Mesenchymal stem cell (in vitro differentiated cells and primary cell): ENCODE measurements around the gene LRP1B.

ENCODE experiments used
- DNase-seq: peaks from one replicate; pipeline ENCODE4 v3.0.0-alpha.2; 2013
- H2AFZ ChIP-seq: one replicate; pipeline ENCODE4 v1.6.1; 2013; ENCODE audit warnings: low read depth, mild to moderate bottlenecking, control low read depth, inconsistent platforms, low read length, moderate library complexity
- H2AK5ac ChIP-seq: 2 replicates; pipeline ENCODE4 v1.6.1; 2013; ENCODE audit warnings: low read length, moderate library complexity, mild to moderate bottlenecking, inconsistent platforms; ENCODE audit not compliant: severe bottlenecking
- H2BK120ac ChIP-seq: one replicate; pipeline ENCODE4 v1.6.1; 2013; ENCODE audit warnings: low read depth, mild to moderate bottlenecking, inconsistent platforms, low read length, moderate library complexity
- H2BK12ac ChIP-seq, 2 experiments: one replicate each; pipeline ENCODE4 v1.6.1; 2013; ENCODE audit warnings: inconsistent platforms in 2 of 2, low read length in 2 of 2, mild to moderate bottlenecking in 2 of 2, moderate library complexity in 2 of 2, control low read depth in 1 of 2
- H2BK15ac ChIP-seq: one replicate; pipeline ENCODE4 v1.6.1; 2013; ENCODE audit warnings: mild to moderate bottlenecking, low read depth, inconsistent platforms; ENCODE audit not compliant: poor library complexity, severe bottlenecking
- H2BK5ac ChIP-seq: 2 replicates; pipeline ENCODE4 v1.6.1; 2013; ENCODE audit warnings: low read depth, mild to moderate bottlenecking, low read length, control low read depth, inconsistent platforms; ENCODE audit not compliant: poor library complexity, severe bottlenecking
- H3K14ac ChIP-seq, 2 experiments: one replicate each; pipeline ENCODE4 v1.6.1; 2013; ENCODE audit warnings: inconsistent platforms in 2 of 2, low read length in 2 of 2, control low read depth in 1 of 2, mild to moderate bottlenecking in 1 of 2, moderate library complexity in 1 of 2
- H3K18ac ChIP-seq, 2 experiments: one replicate each; pipeline ENCODE4 v1.6.1; 2013; ENCODE audit warnings: inconsistent platforms in 2 of 2, low read length in 2 of 2, control low read depth in 1 of 2, low read depth in 1 of 2, mild to moderate bottlenecking in 1 of 2
- H3K23ac ChIP-seq, 2 experiments: one replicate each; pipeline ENCODE4 v1.6.1; 2013; ENCODE audit warnings: inconsistent platforms in 2 of 2, low read length in 2 of 2, mild to moderate bottlenecking in 2 of 2, moderate library complexity in 2 of 2, control low read depth in 1 of 2
- H3K27ac ChIP-seq: 2 replicates; pipeline ENCODE4 v1.5.1; 2013; ENCODE audit warnings: mild to moderate bottlenecking, moderate library complexity, low read length, control low read depth, inconsistent platforms; ENCODE audit not compliant: poor library complexity, severe bottlenecking
- H3K27me3 ChIP-seq, 2 experiments: 2 replicates each; pipeline versions ENCODE4 v1.6.1 to v1.7.0; 2013; ENCODE audit warnings: low read length in 2 of 2, mild to moderate bottlenecking in 2 of 2, moderate library complexity in 2 of 2, control low read depth in 1 of 2, inconsistent platforms in 1 of 2; ENCODE audit not compliant: control insufficient read depth in 1 of 2, insufficient read depth in 1 of 2
- H3K36me3 ChIP-seq, 2 experiments: 2 replicates each; pipeline versions ENCODE4 v1.6.1 to v1.7.0; 2013; ENCODE audit warnings: low read length in 2 of 2, control low read depth in 1 of 2, inconsistent platforms in 1 of 2, low read depth in 1 of 2, mild to moderate bottlenecking in 1 of 2; ENCODE audit not compliant: insufficient read depth in 2 of 2, control insufficient read depth in 1 of 2
- H3K4ac ChIP-seq, 2 experiments: one replicate each; pipeline ENCODE4 v1.6.1; 2013; ENCODE audit warnings: inconsistent platforms in 2 of 2, low read length in 2 of 2, mild to moderate bottlenecking in 2 of 2, moderate library complexity in 2 of 2, control low read depth in 1 of 2, low read depth in 1 of 2
- H3K4me1 ChIP-seq: 2 replicates; pipeline ENCODE4 v1.6.1; 2013; ENCODE audit warnings: low read depth, low read length, control low read depth; ENCODE audit not compliant: control insufficient read depth, insufficient read depth
- H3K4me2 ChIP-seq: 2 replicates; pipeline ENCODE4 v1.6.1; 2013; ENCODE audit warnings: low read length, mild to moderate bottlenecking, inconsistent platforms; ENCODE audit not compliant: poor library complexity, severe bottlenecking
- H3K4me3 ChIP-seq, 2 experiments: 2 replicates each; pipeline versions ENCODE4 v1.5.1 to v1.7.0; 2013; ENCODE audit warnings: low read length in 2 of 2, mild to moderate bottlenecking in 2 of 2, control low read depth in 1 of 2, low read depth in 1 of 2; ENCODE audit not compliant: insufficient read depth in 1 of 2
- H3K79me1 ChIP-seq: replicated peaks from 2 replicates; pipeline ENCODE4 v1.6.1; 2013; ENCODE audit warnings: mild to moderate bottlenecking, control low read depth, low read length, inconsistent platforms; ENCODE audit not compliant: poor library complexity, severe bottlenecking
- H3K9ac ChIP-seq: 2 replicates; pipeline ENCODE4 v1.7.0; 2013; ENCODE audit warnings: mild to moderate bottlenecking, low read length, moderate library complexity
- H3K9me3 ChIP-seq: 2 replicates; pipeline ENCODE4 v1.7.0; 2013; ENCODE audit warnings: mild to moderate bottlenecking, low read length; ENCODE audit not compliant: control insufficient read depth
- H4K8ac ChIP-seq: one replicate; pipeline ENCODE4 v1.6.1; 2013; ENCODE audit warnings: inconsistent platforms, mild to moderate bottlenecking, low read length, moderate library complexity
- H4K91ac ChIP-seq: one replicate; pipeline ENCODE4 v1.6.1; 2013; ENCODE audit warnings: mild to moderate bottlenecking, low read length, inconsistent platforms
- WGBS: methylation state at CpG from one replicate; pipeline ENCODE4 v1.1.7; 2013; ENCODE audit warnings: mixed read lengths; 5-methylcytosine and 5-hydroxymethylcytosine counted together

Gene LRP1B

DNA sequence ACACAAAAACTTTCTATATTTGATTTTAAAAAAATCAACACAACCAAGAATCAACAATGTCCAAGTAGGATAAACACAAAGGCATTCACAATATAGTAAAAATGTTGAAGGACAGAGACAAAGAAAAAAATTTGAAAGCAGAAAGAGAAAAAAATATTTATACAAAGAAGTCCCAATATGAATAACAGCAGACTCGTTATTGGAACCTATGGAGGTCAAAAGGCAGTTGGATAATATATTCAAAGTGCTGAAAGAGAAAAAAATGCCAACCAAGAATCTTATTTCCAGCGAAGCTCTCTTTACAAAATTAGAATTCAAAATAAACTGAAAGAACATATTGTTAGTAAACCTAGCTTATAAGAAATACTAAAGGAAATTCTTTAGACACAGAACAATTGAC lies 859.5 kb downstream of the LRP1B start:
- Histone ChIP-seq H3K4me1 (no peaks in the 10 kb centered on the region), H2BK15ac (no peak overlapping the region), H3K9ac (no peak overlapping the region), H3K27me3 (no peaks in the 10 kb centered on the region), H3K27ac (no peak overlapping the region), H2BK5ac (no peak overlapping the region), H3K4me3 (no peak overlapping the region), H3K4ac (no peak overlapping the region), H3K4me2 (no peak overlapping the region), H2BK120ac (no peak overlapping the region), H2BK12ac (no peak overlapping the region), H3K36me3 (no peaks in the 10 kb centered on the region), H3K79me1 (no peaks in the 10 kb centered on the region), H2AK5ac (no peak overlapping the region), H3K18ac (no peak overlapping the region), H4K91ac (no peak overlapping the region), H3K14ac (no peak overlapping the region), H3K9me3 (peaks cover 40% of the 10 kb centered on the region), H4K8ac (no peak overlapping the region), H2AFZ (no peak overlapping the region), H3K23ac (no peak overlapping the region)
- peak; percentile 10 for DNase-seq
- WGBS: no CpG with 5 or more reads among the region's 2 CpGs

DNA sequence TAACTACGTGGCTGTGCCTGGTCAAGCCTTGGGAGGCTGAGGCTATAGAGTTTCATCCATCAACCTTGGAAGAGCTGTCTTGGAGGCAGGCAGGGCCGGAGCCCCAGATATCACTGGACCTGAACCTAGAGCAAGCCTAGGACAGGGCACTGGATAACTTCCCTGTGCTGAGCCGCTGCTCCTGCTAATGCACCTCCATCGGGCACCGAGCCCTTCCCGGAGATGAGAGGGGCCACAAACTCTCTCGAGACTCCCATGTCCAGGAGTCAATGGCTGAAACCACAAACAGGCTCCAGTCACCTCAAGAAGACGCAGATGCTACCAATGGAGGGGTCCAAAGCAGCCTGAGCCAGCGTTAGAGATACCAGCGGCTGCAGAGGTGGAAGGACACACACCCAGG lies 866.0 kb downstream of the LRP1B start:
- Histone ChIP-seq H2AFZ (no peak overlapping the region), H2BK12ac (no peak overlapping the region), H3K4me1 (no peaks in the 10 kb centered on the region), H2BK120ac (no peak overlapping the region), H3K14ac (no peak overlapping the region), H3K18ac (no peak overlapping the region), H3K9me3 (peaks cover 21% of the 10 kb centered on the region), H3K4me3 (no peak overlapping the region), H3K9ac (no peak overlapping the region), H4K91ac (no peak overlapping the region), H3K23ac (no peak overlapping the region), H3K4me2 (no peak overlapping the region), H3K27ac (no peak overlapping the region), H3K27me3 (no peaks in the 10 kb centered on the region), H3K79me1 (no peaks in the 10 kb centered on the region), H4K8ac (no peak overlapping the region), H2AK5ac (no peak overlapping the region), H3K36me3 (no peaks in the 10 kb centered on the region), H3K4ac (no peak overlapping the region), H2BK15ac (no peak overlapping the region), H2BK5ac (no peak overlapping the region)
- WGBS: 91% methylated on average over 10 of the region's 10 CpGs
- no peak for DNase-seq

DNA sequence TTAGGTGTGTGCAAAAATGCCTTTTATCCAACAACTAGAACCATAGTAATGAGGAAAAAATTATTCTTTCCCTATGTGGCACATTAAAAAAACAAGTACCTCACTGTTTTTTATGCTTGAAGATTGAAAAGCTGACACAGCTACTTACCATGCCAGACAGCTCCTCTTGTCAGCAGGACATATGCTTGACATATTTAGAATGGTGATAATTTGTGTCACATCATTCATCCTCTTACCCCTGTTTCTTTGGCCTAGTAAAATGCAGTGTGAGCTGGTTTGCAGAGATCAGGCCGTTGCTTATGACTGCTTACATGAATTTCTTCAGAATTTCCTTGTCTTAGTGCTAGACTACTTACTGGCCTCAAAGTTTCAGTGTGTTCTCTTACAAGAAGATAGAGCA lies 869.9 kb downstream of the LRP1B start:
- Histone ChIP-seq H4K91ac (no peak overlapping the region), H3K79me1 (no peaks in the 10 kb centered on the region), H2BK120ac (no peak overlapping the region), H3K4me1 (no peaks in the 10 kb centered on the region), H3K14ac (no peak overlapping the region), H3K9ac (no peak overlapping the region), H4K8ac (no peak overlapping the region), H3K9me3 (peaks cover 7% of the 10 kb centered on the region), H2AFZ (no peak overlapping the region), H3K27me3 (no peaks in the 10 kb centered on the region), H3K36me3 (no peaks in the 10 kb centered on the region), H2AK5ac (no peak overlapping the region), H3K4me3 (no peak overlapping the region), H3K27ac (no peak overlapping the region), H3K18ac (no peak overlapping the region), H3K4me2 (no peak overlapping the region), H3K4ac (no peak overlapping the region), H2BK5ac (no peak overlapping the region), H3K23ac (no peak overlapping the region), H2BK15ac (no peak overlapping the region), H2BK12ac (no peak overlapping the region)
- WGBS: 60% methylated on average over 1 of the region's 1 CpG
- DNase-seq: no peak

DNA sequence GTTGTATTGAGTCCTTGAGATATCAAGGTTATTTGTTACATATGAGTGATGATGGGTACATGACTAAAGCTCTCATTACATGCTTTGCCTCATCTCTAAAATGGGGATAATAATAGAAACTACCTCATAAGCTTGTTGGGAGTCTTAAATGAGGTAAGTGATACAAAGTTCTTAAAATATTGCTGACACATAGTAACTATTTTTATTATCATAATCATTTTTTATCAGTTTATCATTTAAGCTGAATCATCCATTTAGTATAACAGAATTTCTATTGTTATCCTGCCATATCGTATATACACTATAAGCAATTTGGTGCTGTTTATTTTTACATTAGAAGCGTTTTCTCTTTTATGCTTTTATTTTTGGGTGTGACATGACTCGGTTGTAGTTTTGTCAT lies 871.1 kb downstream of the LRP1B start:
- Histone ChIP-seq H3K23ac (no peak overlapping the region), H3K4me1 (no peaks in the 10 kb centered on the region), H3K4me2 (no peak overlapping the region), H3K4ac (no peak overlapping the region), H3K9me3 (peaks cover 3% of the 10 kb centered on the region), H3K27me3 (no peaks in the 10 kb centered on the region), H2BK15ac (no peak overlapping the region), H3K4me3 (no peak overlapping the region), H2AK5ac (no peak overlapping the region), H3K36me3 (no peaks in the 10 kb centered on the region), H3K14ac (no peak overlapping the region), H4K91ac (no peak overlapping the region), H3K79me1 (no peaks in the 10 kb centered on the region), H3K18ac (no peak overlapping the region), H2AFZ (no peak overlapping the region), H2BK120ac (no peak overlapping the region), H2BK5ac (no peak overlapping the region), H4K8ac (no peak overlapping the region), H2BK12ac (no peak overlapping the region), H3K27ac (no peak overlapping the region), H3K9ac (no peak overlapping the region)
- DNase-seq: no peak
- WGBS: 100% methylated on average over 1 of the region's 3 CpGs
